ENCODE results near the gene CHCHD6.

CHCHD6 gene

DNA sequence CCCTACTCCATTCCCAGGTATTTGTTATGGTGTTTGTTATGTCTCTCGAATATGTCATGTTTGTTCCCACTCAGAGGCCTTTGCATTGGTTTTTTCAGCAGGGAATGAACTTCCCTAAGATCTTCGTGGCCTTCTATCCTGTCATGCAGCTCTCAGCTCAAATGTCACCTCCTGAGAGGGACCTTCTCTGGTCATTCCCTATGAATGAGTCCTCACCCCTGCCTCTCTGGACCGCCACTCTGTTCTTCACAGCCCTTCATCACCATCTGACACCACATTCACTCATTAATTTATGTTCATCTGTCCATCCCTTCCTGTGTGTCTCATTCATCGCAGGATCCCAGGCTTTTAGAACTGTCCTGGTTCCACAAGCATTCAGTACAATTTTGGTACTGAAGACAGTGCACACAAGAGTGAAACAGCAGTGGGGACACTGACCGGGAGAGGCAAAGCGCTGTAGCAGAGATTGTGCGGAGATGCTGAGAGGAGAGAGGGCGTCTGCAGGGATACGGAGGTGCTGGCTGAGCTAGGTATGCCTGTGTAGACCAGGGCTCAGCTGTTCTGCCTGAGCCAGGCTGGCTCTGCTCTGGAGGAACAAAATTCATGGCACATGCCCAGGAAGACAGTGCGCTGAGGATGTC, 132.3 kb downstream of the CHCHD6 start:
- no peak for DNase-seq

DNA sequence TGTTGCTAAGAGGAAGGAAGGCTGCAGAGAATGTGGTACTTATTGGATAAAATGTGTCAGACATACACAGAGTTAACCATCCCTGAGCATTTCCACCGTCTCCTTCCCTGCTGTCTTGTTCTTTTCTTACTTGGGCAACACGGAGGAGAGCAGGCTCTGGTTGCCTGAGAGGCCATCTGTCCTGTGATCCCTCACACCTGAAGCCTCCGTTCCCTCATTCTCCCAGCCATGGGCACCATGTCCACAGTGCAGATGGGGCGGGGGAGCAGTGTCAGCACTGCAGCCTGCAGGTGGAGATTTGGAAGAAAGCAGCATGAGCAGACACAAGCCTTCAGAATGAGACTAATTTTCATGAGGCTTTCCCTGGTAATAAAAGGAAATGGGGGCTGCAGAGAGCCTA, 133.7 kb downstream of the CHCHD6 start:
- DNase-seq: no peak

DNA sequence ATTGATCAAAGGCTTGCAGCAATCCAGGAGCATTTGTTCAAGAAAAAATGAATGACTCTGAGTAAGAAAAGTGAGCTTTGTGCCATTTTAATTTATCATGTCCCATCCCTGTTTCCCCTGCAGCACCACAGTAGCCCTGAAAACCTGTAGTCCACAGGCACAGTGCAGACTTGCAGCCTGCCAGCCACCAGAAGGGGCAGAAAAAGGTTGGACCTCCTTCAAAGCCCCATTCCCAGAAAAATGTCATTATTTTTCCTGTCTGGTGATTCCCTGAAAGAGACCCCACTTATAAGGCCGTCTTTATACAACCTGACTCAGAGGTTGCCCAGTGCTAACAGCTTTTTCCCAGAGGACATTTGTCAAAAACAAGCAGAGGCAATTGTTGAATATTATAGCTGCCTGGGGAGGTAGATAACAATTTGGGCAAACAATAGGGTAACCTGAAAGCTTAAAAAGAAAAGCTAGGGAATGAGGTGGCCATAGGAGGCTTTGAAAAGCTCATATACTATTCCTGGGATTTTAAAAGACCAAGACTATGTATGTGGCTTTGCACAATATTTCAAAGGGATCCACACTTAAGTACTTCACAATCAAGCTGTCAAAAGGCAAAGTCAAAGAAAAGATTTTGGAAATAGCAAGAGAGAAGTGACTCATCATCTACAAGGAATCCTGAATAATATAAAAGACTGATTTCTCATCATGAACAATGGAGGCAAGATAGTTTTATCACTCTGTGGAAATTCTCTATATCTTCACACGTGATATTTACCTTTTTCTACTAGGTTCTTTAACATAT, 142.1 kb downstream of the CHCHD6 start:
- no peak for DNase-seq

DNA sequence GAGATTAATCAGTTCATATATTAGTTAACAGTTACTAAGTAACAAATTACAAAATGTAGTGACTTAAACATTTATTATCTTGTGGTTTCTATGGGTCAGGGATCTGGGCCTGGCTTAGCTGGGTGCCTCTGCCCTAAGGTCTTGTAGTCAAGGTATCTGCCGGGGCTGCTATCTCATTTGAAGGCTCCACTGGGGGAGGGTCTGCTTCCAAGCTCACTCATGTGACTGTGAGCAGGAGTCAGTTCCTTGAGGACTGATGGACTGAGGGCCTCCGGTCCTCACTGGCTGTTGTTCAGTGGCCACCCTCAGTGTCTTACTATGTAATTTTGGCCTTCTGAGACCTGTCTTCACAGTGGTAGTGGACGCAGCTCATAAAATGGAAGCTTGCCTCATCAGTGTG, 143.0 kb downstream of the CHCHD6 start:
- no peak for DNase-seq

DNA sequence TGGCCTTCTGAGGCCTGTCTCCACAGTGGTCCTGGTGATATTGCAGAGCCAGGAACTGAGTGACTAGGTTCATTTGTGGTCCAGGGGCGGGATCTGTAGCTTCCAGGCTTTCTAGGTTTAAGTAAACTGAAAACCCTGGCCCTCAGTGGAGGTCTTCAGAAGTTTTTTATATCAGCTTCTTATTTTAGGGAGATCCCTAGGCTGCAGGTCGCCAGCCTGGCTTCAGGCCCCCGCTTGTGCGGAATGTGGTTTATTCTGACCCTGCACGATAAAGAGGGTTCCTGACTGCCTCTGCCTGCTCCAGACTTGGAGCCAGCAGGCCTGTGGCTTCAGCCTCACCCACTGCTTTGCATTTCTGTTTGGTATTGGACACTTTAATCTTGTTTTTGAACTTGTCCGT, 145.0 kb downstream of the CHCHD6 start:
- no peak for DNase-seq

DNA sequence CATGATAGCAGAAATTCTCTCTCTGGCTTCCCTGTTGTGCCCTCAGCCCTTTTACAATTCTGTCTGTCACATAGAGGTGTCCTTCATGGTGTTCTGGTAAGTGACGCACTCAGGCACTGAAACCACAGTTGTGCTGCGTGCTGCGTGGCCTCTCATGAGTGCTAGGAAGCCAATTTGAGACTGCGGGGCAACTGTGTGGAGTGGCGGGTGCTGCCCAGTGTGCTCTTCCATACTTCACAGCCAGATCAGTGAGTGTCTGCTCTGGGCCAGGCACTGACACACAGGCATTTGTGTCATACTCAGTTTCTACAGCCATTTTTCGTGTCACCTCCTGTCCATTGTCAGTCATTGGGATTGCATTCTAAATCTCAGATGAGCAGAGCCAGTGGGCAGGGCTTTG, 145.7 kb downstream of the CHCHD6 start:
- no peak for DNase-seq

DNA sequence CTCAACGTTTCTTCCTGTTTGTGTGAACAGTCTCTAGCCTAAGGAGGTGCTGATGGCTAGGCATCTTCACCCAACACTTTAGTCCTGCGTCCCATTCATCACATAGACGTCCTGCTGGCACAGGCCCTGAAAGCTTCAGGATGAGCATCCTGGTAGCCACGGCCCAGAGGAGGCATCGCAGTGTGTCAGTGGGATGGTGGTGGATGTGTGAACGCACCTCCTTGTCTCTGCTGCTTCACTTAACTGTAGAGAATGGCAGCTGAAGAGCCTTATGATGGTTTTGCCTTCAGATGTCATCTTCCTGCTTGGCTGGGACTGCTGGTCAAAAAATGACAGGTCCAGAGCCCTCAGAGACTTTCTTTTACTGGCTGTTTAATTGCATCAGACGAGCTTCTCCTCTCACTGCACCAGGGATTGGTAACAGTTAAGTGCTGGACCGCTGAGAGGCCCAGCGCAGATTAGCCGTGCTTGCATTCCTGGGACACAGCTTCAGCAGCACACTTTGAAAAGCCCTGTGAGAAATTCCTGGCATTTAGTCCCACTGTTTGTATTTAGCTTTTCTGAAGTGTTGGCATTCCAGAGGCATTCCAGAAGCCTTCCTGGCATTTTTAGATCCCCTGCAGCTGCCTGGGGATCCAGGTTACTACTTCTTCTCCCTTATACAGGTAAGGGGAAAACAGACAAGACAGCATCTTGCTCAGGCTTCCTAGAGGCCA, 146.5 kb downstream of the CHCHD6 start:
- DNase-seq: no peak

DNA sequence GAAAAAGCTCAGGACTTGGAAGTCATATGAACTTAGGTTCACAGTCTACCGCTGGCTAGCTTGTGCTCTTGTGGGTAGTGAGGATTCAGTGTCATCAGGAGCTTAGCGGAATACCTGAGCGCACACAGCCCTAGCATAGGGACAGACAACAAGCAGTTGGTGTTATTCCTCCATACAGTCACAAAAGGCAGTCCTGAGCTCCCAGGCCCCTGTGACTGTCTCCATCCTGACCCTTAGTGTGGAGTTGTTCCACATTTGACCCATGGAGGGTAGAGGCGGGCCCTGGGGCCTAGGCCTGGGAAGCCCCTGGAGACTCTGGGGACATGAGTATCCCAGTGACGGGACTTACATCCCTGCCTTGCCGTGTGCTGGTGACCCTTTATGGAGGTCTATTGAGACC, 147.3 kb downstream of the CHCHD6 start:
- no peak for DNase-seq

DNA sequence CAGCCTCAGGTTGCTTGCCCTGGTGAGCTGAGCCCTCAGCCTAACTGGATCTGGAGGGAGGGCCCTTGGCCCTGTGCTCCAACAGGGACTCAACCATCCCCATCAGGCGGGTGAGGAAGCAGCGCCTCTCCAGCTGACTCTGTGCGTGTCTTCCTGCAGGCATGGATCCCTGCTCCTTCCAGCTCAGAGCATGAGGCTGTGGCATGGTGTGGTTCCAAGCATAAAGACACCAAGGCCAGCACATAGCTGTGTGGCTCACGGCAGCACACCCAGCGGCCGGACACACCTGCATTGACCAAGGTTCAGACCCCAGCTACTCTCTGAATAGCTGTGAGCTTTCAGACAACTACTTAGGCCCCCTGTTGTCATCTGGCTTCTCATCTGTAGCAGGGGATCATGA, 147.9 kb downstream of the CHCHD6 start:
- peak; percentile 40 for DNase-seq

DNA sequence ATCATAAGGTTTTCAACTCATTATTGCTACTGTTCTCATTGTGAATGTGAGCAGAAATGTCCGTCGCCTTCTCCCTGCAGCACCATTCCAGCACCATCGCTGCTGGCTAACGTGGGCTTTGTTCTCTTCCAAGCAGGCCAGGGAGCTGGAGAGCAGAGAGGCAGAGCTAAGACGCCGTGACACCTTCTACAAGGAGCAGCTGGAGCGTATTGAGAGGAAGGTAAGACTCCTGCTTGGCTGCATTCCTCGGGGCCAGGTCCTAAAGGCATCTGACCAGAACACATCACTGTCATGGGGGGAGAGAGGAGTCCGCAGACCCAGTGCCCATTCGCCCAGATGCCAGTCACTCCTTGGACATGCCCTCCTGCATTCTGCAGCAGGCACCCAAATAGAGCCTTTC, 148.5 kb downstream of the CHCHD6 start:
- DNase-seq: no peak

DNA sequence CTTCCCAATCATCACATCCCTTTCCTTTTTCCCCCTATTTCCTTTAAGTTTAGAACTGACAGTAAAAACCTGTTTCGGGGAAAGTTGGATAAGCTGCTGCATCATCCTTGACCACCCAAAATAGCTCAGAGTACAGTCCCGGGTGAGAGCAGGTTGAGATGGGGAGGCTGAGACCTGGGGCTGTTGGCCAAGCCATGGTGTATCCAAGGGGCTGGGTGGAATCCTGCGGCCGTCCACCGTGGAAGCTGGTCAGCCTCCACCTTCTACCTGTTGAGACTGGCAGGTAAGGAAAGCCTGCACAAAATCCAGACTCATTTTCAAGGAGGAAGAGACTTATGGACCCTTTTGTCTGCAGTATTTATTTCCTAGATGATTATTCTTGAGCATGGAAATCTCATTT, 150.6 kb downstream of the CHCHD6 start:
- DNase-seq: no peak

DNA sequence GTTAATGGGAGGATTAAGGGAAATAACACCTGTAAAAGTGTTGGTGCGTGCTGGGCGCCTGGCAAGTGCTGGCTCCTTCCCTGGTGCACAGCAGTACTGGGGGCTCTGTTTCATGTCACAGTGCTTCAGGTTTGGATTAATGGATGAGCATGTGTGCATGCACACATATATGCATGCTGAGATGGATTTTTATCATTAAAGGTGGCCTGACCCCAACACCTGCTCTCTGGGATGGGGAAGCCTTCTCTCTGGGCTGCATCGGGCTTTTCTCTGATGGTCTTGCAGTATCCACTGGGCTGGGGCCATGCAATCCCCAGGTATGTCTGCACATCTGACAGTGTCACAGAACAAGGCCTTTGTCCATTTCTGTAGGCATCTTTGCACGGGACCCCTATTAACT, 151.3 kb downstream of the CHCHD6 start:
- DNase-seq: no peak

DNA sequence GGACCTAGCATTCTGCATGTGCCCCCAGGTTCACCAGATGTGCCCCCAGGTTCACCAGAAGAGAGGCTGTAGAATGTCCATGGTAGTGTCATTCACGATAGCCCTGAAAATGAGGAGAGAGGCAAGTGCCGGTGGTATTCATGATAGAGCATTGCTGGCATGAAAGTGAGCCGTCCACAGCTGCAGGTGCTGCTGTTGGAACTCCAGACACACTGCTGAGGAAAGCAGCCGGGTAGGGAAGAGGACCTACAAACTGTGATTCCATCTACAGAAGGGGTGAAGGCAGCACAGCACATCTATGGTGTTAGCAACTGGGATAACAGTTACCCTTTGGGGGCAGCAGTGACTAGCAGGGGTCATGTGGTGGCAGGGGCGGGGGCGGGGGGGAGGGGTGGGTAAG, 153.9 kb downstream of the CHCHD6 start:
- no peak for DNase-seq

DNA sequence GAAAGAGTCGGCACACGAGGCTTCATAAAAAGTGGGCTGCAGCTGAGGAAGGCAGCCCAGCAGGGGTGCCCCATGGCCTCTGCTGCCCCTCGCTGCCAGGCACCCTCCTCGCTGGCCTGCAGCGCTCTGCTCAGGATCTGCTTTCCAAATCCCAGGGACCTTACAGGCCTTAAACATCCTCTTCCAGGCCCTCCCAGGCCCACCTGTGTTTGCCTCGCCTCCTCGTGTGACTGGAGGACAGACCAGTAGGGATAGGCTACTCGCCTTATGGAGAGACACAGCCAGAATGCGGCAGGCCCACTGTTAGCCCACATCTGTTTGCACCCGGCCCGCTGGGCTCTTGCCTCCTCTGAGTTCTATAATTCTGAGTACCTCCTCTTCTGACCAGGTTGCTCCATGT, 154.4 kb downstream of the CHCHD6 start:
- no peak for DNase-seq

DNA sequence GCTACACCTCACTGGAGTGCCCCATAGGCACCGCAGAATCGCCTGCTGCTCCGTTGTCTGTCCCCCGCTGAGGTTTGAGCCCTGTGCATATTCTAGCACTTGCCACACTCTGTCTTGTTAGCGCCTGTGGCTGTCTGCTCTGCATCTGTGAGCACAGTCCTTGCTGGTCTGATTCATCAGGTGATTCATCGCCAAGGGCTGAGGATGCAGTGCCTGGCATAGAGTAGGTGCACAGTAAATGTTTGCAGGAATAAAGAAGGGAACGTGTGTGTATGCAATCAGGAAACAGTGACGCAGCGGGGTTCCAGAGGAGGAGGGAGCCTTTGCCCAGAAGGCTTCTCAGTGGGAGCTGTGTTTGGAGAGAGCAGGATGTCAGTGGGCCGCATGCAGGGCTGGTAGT, 154.8 kb downstream of the CHCHD6 start:
- no peak for DNase-seq

DNA sequence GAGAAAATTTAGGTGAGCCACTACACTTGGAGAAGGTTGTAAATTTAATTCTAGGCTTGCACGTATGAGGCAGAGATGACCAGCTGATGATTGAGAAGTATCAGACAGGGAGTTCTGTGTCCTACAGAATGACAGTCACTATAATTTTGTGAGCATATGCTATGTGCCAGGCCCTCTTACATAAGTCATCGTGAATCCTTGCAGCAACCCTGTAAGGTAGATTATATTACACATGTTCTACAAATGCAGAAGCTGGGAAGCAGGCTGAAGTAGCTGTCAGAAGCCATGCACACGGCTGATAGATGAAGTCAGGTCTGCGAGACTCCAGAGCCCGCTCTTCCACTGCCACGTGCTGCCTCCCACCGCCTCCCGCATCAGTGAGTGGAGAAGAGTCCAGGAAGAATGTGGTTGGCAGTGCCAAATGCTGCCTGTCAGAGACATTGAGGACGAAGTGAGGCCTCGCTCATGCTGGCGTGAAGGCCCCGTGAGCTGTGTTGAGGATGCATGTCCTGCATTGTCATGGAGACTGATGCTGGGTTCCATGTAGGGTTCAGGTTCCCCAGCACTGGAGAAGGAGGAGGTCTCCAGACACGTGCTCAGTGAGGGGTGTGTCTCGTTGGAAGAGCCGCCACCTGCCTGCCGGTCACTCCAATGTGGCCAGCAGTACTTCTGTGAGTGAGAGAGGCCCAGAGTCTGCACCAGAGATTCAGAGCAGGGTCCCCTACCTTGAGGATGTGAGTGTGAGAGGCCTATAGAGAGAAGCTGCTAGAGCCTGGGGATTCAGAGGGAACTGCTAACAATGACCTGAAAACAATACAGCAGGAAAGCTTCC, 155.6 kb downstream of the CHCHD6 start:
- no peak for DNase-seq

DNA sequence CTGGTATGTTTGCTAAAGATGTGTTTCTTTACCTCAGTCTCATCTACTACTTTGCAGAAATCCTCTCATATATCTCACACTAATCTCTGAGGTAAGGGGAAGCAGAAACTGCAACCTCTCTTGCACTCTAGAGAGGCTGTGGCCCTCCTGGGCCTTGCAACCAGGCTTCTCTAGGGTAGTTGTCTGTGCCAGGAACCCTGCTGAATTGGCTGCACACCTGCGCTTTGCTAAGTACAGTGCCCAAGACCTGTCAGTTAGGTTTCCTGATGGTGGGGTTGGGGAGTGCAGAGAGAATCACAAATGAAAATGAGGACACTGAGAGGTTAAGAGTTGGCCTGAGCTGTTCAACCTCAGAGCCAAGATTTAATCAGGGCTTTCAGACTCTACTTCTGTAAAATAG, 161.7 kb downstream of the CHCHD6 start:
- no peak for DNase-seq

DNA sequence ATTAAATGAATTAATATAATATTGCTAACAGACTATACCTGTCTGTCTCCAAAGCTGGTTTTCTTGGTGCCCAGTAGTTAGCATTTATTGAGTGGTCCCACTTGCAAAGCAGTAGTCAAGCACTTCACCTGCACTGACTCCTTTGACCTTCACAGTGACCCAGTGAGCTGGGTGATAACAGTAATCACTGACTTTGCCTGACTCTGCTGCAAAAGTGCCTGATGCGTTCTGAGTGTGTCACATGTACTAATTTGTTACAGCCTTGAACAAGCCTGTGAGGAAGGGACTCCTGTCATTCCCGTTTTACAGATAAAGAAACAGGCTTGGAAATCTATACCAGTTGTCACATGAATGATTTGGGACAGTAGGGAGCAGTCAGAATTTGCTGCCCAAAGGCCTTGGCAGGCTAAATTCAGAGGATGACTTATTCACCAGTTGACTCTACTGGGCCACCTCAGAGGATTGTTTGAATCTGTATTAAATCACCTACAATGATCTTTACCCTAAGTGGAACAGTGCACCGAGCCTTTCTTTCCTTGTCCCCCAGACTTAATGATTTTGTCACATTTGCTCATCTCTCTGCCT, 162.2 kb downstream of the CHCHD6 start:
- no peak for DNase-seq

DNA sequence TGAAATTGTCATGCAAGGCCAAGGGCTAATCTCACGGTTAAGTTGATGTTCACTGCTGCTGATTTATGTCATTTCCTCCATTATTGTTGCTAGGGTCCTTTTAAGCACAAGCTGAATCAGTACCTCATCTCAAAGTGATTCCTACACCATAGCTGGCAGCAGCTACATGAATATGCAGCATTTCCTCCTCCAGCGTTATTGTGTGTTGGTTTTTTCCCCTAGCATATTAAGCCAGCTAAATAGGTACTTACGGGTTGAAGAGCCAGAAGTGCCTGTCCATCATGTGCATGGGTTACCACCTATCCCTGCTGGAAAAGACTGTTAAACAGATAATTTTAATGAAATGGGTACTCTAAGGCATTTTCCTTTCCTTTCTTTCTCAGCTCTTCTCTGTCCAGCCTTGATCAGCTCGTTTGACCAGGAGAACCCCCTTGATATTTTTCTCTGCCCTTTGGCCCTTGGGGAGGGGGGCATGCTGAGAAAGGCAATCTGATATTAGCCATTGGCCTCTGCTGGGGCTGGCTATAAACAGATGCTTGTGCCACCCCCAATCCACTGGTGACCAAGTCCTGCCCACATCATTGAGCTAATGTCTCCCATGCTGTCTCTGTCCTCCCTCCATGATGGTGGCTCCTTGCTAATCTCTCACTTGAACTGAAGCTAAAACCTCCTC, 163.3 kb downstream of the CHCHD6 start:
- DNase-seq: no peak

DNA sequence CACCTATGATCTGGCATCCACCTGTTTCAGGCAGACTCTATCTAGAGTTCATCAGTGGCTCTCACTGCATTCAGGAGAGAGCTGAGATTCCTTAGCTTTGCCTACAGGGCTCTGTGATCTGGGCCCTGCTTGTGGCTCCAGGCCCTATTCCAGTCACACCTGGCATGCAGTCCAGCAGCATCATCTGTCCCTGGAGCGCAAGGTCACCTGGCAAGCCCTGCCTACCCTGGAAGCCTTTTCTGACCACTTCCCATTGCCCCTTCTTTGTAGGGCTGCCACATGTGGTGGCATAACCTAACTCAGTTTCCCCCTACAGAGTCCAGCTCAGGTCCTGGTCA, 163.8 kb downstream of the CHCHD6 start:
- DNase-seq: no peak

DNA sequence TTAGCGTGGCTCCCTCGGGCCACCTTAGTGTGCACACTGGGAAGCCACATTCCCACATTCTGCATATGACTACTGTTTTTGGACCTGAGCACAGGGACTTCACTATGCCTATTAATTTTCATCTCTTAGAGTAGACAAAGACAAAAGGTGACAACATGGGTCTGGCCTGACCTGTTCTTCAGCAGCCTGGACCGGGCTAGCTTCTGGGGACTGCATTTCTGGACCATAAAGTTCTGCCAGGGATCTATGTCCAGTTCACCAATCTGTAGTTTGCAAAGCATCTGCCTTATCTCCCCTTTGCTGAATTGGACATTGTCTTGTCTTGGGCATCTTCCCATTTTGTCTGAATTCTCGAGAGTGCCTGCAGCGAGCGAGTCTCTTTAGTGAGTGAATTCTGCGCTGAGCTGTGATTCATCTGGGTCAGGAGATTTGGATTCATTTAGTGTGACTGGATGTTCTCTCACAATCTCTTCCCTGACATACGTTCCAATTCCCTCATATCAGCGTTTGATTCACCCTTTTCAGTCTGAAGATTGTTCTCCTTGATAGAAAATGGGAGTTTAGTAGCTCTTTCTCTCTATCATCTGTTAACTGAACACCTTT, 166.7 kb downstream of the CHCHD6 start:
- no peak for DNase-seq

Measured in NCI-H82 (cell line).